Lower leg skin (tissue), 4 donors: ENCODE results near the gene TNIK. TPM values are rescaled to one million over a fixed set of nuclear protein-coding genes. Genes with fewer than 3 reads are reported as not detected.

Experiments
- DNase-seq, 2 donors: peaks; one replicate each; pipeline ENCODE4 v3.0.0-alpha.2; 2019; ENCODE audit warnings: low spot score in 2 of 2
- H3K4me3 ChIP-seq: fragments of 200-600 bp; sonication (generic); 2 replicates; pipeline ENCODE4 v1.5.1; 2017; ENCODE audit warnings: mild to moderate bottlenecking, low read depth; ENCODE audit not compliant: poor library complexity, severe bottlenecking
- CTCF ChIP-seq, 3 donors: fragments of 450-650 bp; IDR thresholded peaks; one replicate each; pipeline ENCODE4 v1.5.1; 2016; ENCODE audit warnings: antibody characterized with exemption in 3 of 3, mild to moderate bottlenecking in 3 of 3, moderate library complexity in 2 of 3
- POLR2A ChIP-seq, 2 donors: fragments of 450-650 bp; IDR thresholded peaks; one replicate each; pipeline ENCODE4 v1.6.1; 2016 to 2017; ENCODE audit warnings: antibody characterized with exemption in 2 of 2, mild to moderate bottlenecking in 1 of 2, moderate library complexity in 1 of 2
- WGBS, 2 donors: methylation state at CpG; one replicate each; pipeline ENCODE4 v1.1.5; 2018; 5-methylcytosine and 5-hydroxymethylcytosine counted together
- intact Hi-C: fragments of 100-400 bp; cut with DNase I; formaldehyde crosslinking; loops from one replicate; pipeline ENCODE4 v1.15.0; 2023; ENCODE audit warnings: low total_unique reads
- total RNA-seq, 4 donors: library from RNA; depleted of rRNA; stranded (reverse); fragments of >200 nt; gene quantifications; one replicate each; pipeline ENCODE4 v1.1.0, GENCODE V29; 2016

Gene TNIK
- total RNA-seq, 4 donors from 2014 or later, result 0.72 to 4.7 (median 2.4) TPM

- no peak overlapping the region for H3K4me3 ChIP-seq
- intact Hi-C loops, result no loop called here
- 85 to 89% methylated on average over 7 of the region's 7 CpGs for WGBS, 2 donors
- no peak for DNase-seq
- TF ChIP-seq CTCF (IDR thresholded peaks at IDR 0.05) (no peak), POLR2A (IDR thresholded peaks at IDR 0.05) (no peak)
Observed at GRCh38 chr3:171327441-171328174, 132.6 kb downstream of the TNIK start.

- 78 to 88% methylated on average over 1 of the region's 1 CpG for WGBS, 2 donors
Observed at GRCh38 chr3:171326717-171327440, 133.3 kb downstream of the TNIK start.

GRCh38 chr3:171323938-171324536, 136.2 kb downstream of the TNIK start:
- intact Hi-C loops, result no loop called here
- DNase-seq, result no peak
- WGBS, 2 donors, result 59 to 60% methylated on average over 3 of the region's 3 CpGs
- no peak for TF ChIP-seq CTCF (IDR thresholded peaks at IDR 0.05)
- no peak for TF ChIP-seq POLR2A (IDR thresholded peaks at IDR 0.05)
- H3K4me3 ChIP-seq, result no peak overlapping the region

More at GRCh38 chr3:171326717-171327440, 133.3 kb downstream of the TNIK start:
- DNase-seq, result no peak
- intact Hi-C loops, result no loop called here
- TF ChIP-seq POLR2A (IDR thresholded peaks at IDR 0.05) (no peak), CTCF (IDR thresholded peaks at IDR 0.05) (no peak)
- H3K4me3 ChIP-seq, result no peak overlapping the region

- 55 to 82% methylated on average over 3 of the region's 3 CpGs for WGBS, 2 donors
- no peak for TF ChIP-seq POLR2A (IDR thresholded peaks at IDR 0.05)
- TF ChIP-seq CTCF (IDR thresholded peaks at IDR 0.05), result no peak
Observed at GRCh38 chr3:171321559-171322360, 138.4 kb downstream of the TNIK start.

GRCh38 chr3:171320750-171321558, 139.3 kb downstream of the TNIK start:
- intact Hi-C loops, result no loop called here
- H3K4me3 ChIP-seq, result no peak overlapping the region
- TF ChIP-seq POLR2A (IDR thresholded peaks at IDR 0.05), result no peak
- TF ChIP-seq CTCF (IDR thresholded peaks at IDR 0.05), result no peak
- WGBS, 2 donors, result 72% methylated on average over 7 of the region's 7 CpGs
- no peak for DNase-seq

More at GRCh38 chr3:171321559-171322360, 138.4 kb downstream of the TNIK start:
- intact Hi-C loops, result no loop called here
- H3K4me3 ChIP-seq, result no peak overlapping the region
- DNase-seq, result no peak
